GM12892 (cell line): ENCODE results near the gene DLGAP1.

Experiments used
- POLR2A ChIP-seq: IDR thresholded peaks from 2 replicates; pipeline ENCODE4 v1.6.1; 2011; ENCODE audit warnings: low read depth, low read length, control low read depth
- POLR2AphosphoS5 ChIP-seq: IDR thresholded peaks from 2 replicates; pipeline ENCODE4 v1.6.1; 2011; ENCODE audit warnings: low read depth, low read length, control low read depth

GRCh38 chr18:3649633-3650426, 805.3 kb downstream of the DLGAP1 start:
- TF ChIP-seq POLR2AphosphoS5 = no peak
- no peak for TF ChIP-seq POLR2A
